ENCODE results near the gene PLPP3.

The PLPP3 gene

DNA sequence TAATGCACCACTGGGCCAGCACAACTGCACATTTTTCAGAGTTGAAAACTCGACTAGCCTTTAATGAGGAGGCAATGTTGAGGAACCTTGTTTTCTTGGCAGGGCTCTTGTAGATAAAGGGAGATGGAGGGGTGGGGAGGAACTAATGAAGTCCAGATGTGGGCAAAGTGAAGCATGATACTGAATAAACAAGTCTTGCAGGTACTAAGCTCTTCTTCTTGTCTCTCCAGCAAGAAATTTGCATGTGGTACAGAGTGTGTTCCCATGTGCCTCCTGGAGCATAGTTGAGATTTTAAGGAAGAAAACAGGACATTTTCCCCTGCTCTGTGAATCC, 47.0 kb downstream of the PLPP3 start (continued):
- no peak for TF ChIP-seq ZNF16 (tag by site-specific recombination; IDR thresholded peaks at IDR 0.05; ENCODE audit: low read depth)
- TF ChIP-seq, protein P1, sequence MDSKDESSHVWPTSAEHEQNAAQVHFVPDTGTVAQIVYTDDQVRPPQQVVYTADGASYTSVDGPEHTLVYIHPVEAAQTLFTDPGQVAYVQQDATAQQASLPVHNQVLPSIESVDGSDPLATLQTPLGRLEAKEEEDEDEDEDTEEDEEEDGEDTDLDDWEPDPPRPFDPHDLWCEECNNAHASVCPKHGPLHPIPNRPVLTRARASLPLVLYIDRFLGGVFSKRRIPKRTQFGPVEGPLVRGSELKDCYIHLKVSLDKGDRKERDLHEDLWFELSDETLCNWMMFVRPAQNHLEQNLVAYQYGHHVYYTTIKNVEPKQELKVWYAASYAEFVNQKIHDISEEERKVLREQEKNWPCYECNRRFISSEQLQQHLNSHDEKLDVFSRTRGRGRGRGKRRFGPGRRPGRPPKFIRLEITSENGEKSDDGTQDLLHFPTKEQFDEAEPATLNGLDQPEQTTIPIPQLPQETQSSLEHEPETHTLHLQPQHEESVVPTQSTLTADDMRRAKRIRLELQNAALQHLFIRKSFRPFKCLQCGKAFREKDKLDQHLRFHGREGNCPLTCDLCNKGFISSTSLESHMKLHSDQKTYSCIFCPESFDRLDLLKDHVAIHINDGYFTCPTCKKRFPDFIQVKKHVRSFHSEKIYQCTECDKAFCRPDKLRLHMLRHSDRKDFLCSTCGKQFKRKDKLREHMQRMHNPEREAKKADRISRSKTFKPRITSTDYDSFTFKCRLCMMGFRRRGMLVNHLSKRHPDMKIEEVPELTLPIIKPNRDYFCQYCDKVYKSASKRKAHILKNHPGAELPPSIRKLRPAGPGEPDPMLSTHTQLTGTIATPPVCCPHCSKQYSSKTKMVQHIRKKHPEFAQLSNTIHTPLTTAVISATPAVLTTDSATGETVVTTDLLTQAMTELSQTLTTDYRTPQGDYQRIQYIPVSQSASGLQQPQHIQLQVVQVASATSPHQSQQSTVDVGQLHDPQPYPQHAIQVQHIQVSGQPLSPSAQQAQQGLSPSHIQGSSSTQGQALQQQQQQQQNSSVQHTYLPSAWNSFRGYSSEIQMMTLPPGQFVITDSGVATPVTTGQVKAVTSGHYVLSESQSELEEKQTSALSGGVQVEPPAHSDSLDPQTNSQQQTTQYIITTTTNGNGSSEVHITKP (tag by site-specific recombination; IDR thresholded peaks at IDR 0.05) = peak; percentile 41; the same call in 1 of the 2 replicates
- TF ChIP-seq MZF1 (tag by site-specific recombination; IDR thresholded peaks at IDR 0.05; ENCODE audit: borderline replicate concordance) = no peak
- no peak for TF ChIP-seq ZNF571 (tag by site-specific recombination; IDR thresholded peaks at IDR 0.05)
- no peak for TF ChIP-seq ZFP69B (tag by site-specific recombination; IDR thresholded peaks at IDR 0.05)
- TF ChIP-seq ZNF184 (tag by site-specific recombination; IDR thresholded peaks at IDR 0.05) = no peak
- no peak for TF ChIP-seq ZNF311 (tag by site-specific recombination; IDR thresholded peaks at IDR 0.05; ENCODE audit: borderline replicate concordance)
- TF ChIP-seq ZNF214 (tag by site-specific recombination; IDR thresholded peaks at IDR 0.05; ENCODE audit: borderline replicate concordance) = no peak
- 0 out of 2 replicates have a peak, but pooled peaks have one; percentile 14 for TF ChIP-seq ZSCAN23 (tag by site-specific recombination; IDR thresholded peaks at IDR 0.05)
- no peak for TF ChIP-seq ZNF664 (tag by site-specific recombination; IDR thresholded peaks at IDR 0.05)
- TF ChIP-seq ZNF398 (tag by site-specific recombination; IDR thresholded peaks at IDR 0.05) = peak; percentile 65
- peak; percentile 23; the same call in 1 of the 2 replicates for TF ChIP-seq ZNF843 (tag by site-specific recombination; IDR thresholded peaks at IDR 0.05)
- TF ChIP-seq IKZF3 (tag by site-specific recombination; IDR thresholded peaks at IDR 0.05) = 0 out of 2 replicates have a peak, but pooled peaks have one; percentile 8
- 0 out of 2 replicates have a peak, but pooled peaks have one; percentile 2 for TF ChIP-seq GLIS1 (tag by site-specific recombination; IDR thresholded peaks at IDR 0.05)
- peak; percentile 33; the same call in 1 of the 2 replicates for TF ChIP-seq KLF8 (tag by site-specific recombination; IDR thresholded peaks at IDR 0.05)
- TF ChIP-seq, protein P2, sequence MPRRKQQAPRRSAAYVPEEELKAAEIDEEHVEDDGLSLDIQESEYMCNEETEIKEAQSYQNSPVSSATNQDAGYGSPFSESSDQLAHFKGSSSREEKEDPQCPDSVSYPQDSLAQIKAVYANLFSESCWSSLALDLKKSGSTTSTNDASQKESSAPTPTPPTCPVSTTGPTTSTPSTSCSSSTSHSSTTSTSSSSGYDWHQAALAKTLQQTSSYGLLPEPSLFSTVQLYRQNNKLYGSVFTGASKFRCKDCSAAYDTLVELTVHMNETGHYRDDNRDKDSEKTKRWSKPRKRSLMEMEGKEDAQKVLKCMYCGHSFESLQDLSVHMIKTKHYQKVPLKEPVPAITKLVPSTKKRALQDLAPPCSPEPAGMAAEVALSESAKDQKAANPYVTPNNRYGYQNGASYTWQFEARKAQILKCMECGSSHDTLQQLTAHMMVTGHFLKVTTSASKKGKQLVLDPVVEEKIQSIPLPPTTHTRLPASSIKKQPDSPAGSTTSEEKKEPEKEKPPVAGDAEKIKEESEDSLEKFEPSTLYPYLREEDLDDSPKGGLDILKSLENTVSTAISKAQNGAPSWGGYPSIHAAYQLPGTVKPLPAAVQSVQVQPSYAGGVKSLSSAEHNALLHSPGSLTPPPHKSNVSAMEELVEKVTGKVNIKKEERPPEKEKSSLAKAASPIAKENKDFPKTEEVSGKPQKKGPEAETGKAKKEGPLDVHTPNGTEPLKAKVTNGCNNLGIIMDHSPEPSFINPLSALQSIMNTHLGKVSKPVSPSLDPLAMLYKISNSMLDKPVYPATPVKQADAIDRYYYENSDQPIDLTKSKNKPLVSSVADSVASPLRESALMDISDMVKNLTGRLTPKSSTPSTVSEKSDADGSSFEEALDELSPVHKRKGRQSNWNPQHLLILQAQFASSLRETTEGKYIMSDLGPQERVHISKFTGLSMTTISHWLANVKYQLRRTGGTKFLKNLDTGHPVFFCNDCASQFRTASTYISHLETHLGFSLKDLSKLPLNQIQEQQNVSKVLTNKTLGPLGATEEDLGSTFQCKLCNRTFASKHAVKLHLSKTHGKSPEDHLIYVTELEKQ (tag by site-specific recombination; IDR thresholded peaks at IDR 0.05; ENCODE audit: borderline replicate concordance) = peak; percentile 72; the same call in 1 of the 2 replicates
- TF ChIP-seq ZXDB (tag by site-specific recombination; IDR thresholded peaks at IDR 0.05) = peak; percentile 60; the same call in 1 of the 2 replicates

All from HEK293 (cell line).